ENCODE measurements around the gene THRA. TPM values are rescaled to one million over a fixed set of nuclear protein-coding genes. Genes with fewer than 3 reads are reported as not detected.

Gene THRA
- total RNA-seq, 1 experiment from 2014 or later = 10.1 TPM

GRCh38 chr17:40101367-40102210, 38.8 kb downstream of the THRA start:
- Histone ChIP-seq H3K56ac (ENCODE audit: insufficient read length, low read depth, low read length) (no peak overlapping the region), H3K79me2 (ENCODE audit: insufficient read depth, low read length) (no peaks in the 10 kb centered on the region), H3K27me3 (ENCODE audit: insufficient read depth, low read length) (peaks cover 8% of the 10 kb centered on the region; the same call in 1 of the 2 replicates), H3T11ph (ENCODE audit: low read length) (no peak overlapping the region), H3K9me3 (ENCODE audit: control insufficient read depth, low read depth, low read length) (no peaks in the 10 kb centered on the region), H2AK5ac (ENCODE audit: insufficient read length, low read length) (no peak overlapping the region), H3K4ac (ENCODE audit: low read depth, low read length) (no peak overlapping the region), H2BK120ac (ENCODE audit: low read depth, low read length, poor library complexity, severe bottlenecking) (no peak overlapping the region), H3K14ac (ENCODE audit: insufficient read depth, low read length) (no peak overlapping the region), H2BK20ac (ENCODE audit: low read depth, low read length, poor library complexity, severe bottlenecking) (no peak overlapping the region), H3K23me2 (ENCODE audit: insufficient read length, low read depth, low read length, poor library complexity, severe bottlenecking) (peaks cover 15% of the 10 kb centered on the region), H3K23ac (ENCODE audit: insufficient read length, low read depth, low read length) (no peak overlapping the region), H3K79me1 (ENCODE audit: insufficient read depth, low read depth, low read length, poor library complexity, severe bottlenecking) (no peaks in the 10 kb centered on the region), H4K5ac (ENCODE audit: insufficient read length, low read depth, low read length) (no peak overlapping the region), H3K18ac (ENCODE audit: insufficient read length, low read depth, low read length) (no peak overlapping the region), H3K4me1 (ENCODE audit: insufficient read depth, low read length) (peaks cover 13% of the 10 kb centered on the region; the same call in 1 of the 2 replicates), H2BK15ac (ENCODE audit: low read depth, low read length) (no peak overlapping the region), H4K91ac (ENCODE audit: insufficient read length, low read depth, low read length) (no peak overlapping the region), H2AFZ (ENCODE audit: low read length) (no peak overlapping the region), H2BK12ac (ENCODE audit: insufficient read length, low read depth, low read length) (no peak overlapping the region), H3K4me2 (ENCODE audit: insufficient read depth, insufficient read length, low read length) (peak overlapping the region; percentile 57), H4K8ac (replicated peaks; ENCODE audit: insufficient read length, low read depth, low read length) (no peak overlapping the region), H2BK5ac (ENCODE audit: insufficient read length, low read length) (no peak overlapping the region), H4K20me1 (ENCODE audit: control insufficient read depth, insufficient read depth, insufficient read length) (no peaks in the 10 kb centered on the region), H3K9ac (ENCODE audit: extremely low read depth, insufficient read length, low read length) (no peak overlapping the region), H3K27ac (ENCODE audit: insufficient read length, low read depth, low read length) (no peak overlapping the region)
- Mint-ChIP-seq H3K4me3 (peak overlapping the region in 1 of 2 experiments; percentile 87; a peak in 3 of 5 replicates), H3K4me1 (peaks cover 69 to 75% of the 10 kb centered on the region in 2 experiments), H3K27me3 (ENCODE audit: low read depth) (peaks cover 65% of the 10 kb centered on the region), H3K9me3 (peaks cover 0 to 7% of the 10 kb centered on the region in 2 experiments; a peak in 3 of 5 replicates), H3K36me3 (ENCODE audit: insufficient read depth in 1 of 3, low read depth in 3 of 3) (peaks cover 6 to 19% (median 6%) of the 10 kb centered on the region in 3 experiments), H3K27ac (peak overlapping the region in 2 of 3 experiments; percentile 60 to 97; a peak in 4 of 7 replicates)
- DNase-seq = no peak
- no CpG with 5 or more reads among the region's 16 CpGs for WGBS (ENCODE audit: extremely low coverage, insufficient read length, low lambda C conversion rate)
- TF ChIP-seq CTCF (conservative IDR thresholded peaks at IDR 0.05) = no peak
